ENCODE measurements around the gene SCFD2.

Gene SCFD2

GRCh38 chr4:52966172-52966571, 399.7 kb downstream of the SCFD2 start:
- H3K4me3 ChIP-seq (ENCODE audit: low read depth, low read length), result no peak overlapping the region
- DNase-seq (ENCODE audit: low read depth), result no peak
- in situ Hi-C loops (cut with HindIII; ENCODE audit: low sequenced_read_pairs), result no loop called here
- no peak for TF ChIP-seq CTCF (IDR thresholded peaks at IDR 0.05; ENCODE audit: low read depth, low read length, missing control alignments)

GRCh38 chr4:52964561-52965101, 401.2 kb downstream of the SCFD2 start:
- TF ChIP-seq CTCF (IDR thresholded peaks at IDR 0.05; ENCODE audit: low read depth, low read length, missing control alignments), result no peak
- DNase-seq (ENCODE audit: low read depth), result no peak
- H3K4me3 ChIP-seq (ENCODE audit: low read depth, low read length), result no peak overlapping the region
- in situ Hi-C loops (cut with HindIII; ENCODE audit: low sequenced_read_pairs), result no loop called here

DNA sequence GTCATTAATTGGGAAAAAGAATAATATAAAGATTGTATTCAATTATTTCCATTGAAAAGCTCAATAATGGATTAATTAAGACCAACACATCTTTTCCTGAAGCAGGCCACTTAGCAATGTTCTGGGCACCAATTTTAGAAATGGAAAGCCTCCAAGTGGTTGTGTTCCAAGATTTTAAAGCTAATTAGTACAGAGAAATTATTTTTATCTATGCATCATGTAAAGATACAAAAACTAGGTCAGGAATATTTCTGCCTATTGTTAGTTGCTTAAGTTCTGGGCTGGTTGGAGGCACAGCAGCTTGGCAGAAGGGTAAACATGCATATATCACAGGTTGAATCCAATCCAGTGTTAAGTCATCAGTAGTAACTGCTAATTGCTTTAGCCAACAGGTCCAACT, 401.9 kb downstream of the SCFD2 start:
- H3K4me3 ChIP-seq (ENCODE audit: low read depth, low read length), result no peak overlapping the region
- DNase-seq (ENCODE audit: low read depth), result no peak
- in situ Hi-C loops (cut with HindIII; ENCODE audit: low sequenced_read_pairs), result no loop called here
- no peak for TF ChIP-seq CTCF (IDR thresholded peaks at IDR 0.05; ENCODE audit: low read depth, low read length, missing control alignments)

DNA sequence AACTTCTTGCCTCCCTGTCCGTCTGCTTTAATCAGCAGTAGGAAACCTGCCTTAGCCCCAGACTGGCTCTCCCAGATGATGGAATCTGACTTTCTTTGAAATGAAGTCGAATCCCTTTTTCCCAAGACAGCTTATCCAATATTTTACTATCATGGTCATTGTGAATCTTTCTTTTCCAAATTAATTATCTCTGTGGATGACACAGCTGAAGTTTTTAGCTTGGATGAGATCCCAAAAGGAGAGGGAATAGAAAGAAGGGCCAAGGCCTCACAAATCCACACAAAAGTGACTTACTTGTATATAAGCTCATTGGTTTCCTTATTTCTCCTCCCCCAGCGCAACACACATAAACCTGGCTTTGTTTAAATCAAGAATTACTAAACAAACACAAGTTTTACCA, 403.1 kb downstream of the SCFD2 start:
- in situ Hi-C loops (cut with HindIII; ENCODE audit: low sequenced_read_pairs), result no loop called here
- no peak for TF ChIP-seq CTCF (IDR thresholded peaks at IDR 0.05; ENCODE audit: low read depth, low read length, missing control alignments)
- DNase-seq (ENCODE audit: low read depth), result no peak
- no peak overlapping the region for H3K4me3 ChIP-seq (ENCODE audit: low read depth, low read length)

- H3K4me3 ChIP-seq (ENCODE audit: low read depth, low read length), result no peak overlapping the region
- no peak for TF ChIP-seq CTCF (IDR thresholded peaks at IDR 0.05; ENCODE audit: low read depth, low read length, missing control alignments)
- in situ Hi-C loops (cut with HindIII; ENCODE audit: low sequenced_read_pairs), result no loop called here
- DNase-seq (ENCODE audit: low read depth), result no peak
Measured at GRCh38 chr4:52961666-52962412, 404.0 kb downstream of the SCFD2 start.

DNA sequence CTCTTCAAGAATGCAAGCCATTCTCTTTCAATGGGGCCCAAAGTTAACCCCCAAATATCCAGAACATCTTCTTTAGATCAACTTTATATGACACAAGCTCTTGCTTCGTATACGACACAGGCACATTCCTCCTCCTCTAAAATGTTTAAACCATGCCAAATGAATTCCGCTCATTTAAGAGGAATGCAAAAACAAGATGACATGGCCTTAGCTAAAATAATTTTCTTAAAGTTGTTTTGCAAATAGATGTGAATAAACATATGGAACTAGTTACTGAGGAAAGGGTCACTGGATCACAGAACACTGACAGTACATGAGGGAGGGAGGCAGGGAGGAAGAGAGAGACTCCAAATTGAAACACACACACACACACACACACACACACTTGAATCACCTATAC, 406.3 kb downstream of the SCFD2 start:
- DNase-seq (ENCODE audit: low read depth), result no peak
- no peak for TF ChIP-seq CTCF (IDR thresholded peaks at IDR 0.05; ENCODE audit: low read depth, low read length, missing control alignments)
- in situ Hi-C loops (cut with HindIII; ENCODE audit: low sequenced_read_pairs), result no loop called here
- no peak overlapping the region for H3K4me3 ChIP-seq (ENCODE audit: low read depth, low read length)
